Upper lobe of left lung (tissue), 6 donors: ENCODE results near the gene ITK. TPM values are rescaled to one million over a fixed set of nuclear protein-coding genes. Genes with fewer than 3 reads are reported as not detected.

ENCODE experiments used
- ATAC-seq, 2 donors: fragments of 200-7000 bp; cut with Tn5 transposase; one replicate each; pipeline ENCODE4 v1.9.1; 2022; ENCODE audit warnings: mild to moderate bottlenecking in 2 of 2, moderate library complexity in 2 of 2; ENCODE audit not compliant: low FRiP score in 2 of 2
- DNase-seq, 2 donors: peaks; one replicate each; pipeline ENCODE4 v3.0.0-alpha.2; 2019 to 2020
- H3K27ac ChIP-seq, 4 donors: fragments of 200-600 bp; sonication (generic); one replicate each; pipeline ENCODE4 v1.5.1; 2016 to 2019
- H3K27me3 ChIP-seq, 4 donors: fragments of 200-600 bp; sonication (generic); one replicate each; pipeline ENCODE4 v1.5.1; 2017 to 2019
- H3K36me3 ChIP-seq, 4 donors: fragments of 200-600 bp; sonication (generic); one replicate each; pipeline ENCODE4 v1.5.1; 2016 to 2019
- H3K4me1 ChIP-seq, 4 donors: fragments of 200-600 bp; sonication (generic); one replicate each; pipeline ENCODE4 v1.5.1; 2018 to 2019
- H3K4me3 ChIP-seq, 4 donors: fragments of 200-600 bp; sonication (generic); one replicate each; pipeline ENCODE4 v1.5.1; 2017 to 2019; ENCODE audit warnings: mild to moderate bottlenecking in 2 of 4, moderate library complexity in 1 of 4
- H3K9me3 ChIP-seq, 4 donors: fragments of 200-600 bp; sonication (generic); one replicate each; pipeline ENCODE4 v1.5.1; 2018 to 2019
- CTCF ChIP-seq, 6 experiments: fragments of 450-650 bp in 4 of 6; fragments of 200-600 bp in 2 of 6; sonication (generic) in 2 of 6; IDR thresholded peaks; one replicate each; pipeline ENCODE4 v1.5.1; 2016 to 2019; ENCODE audit warnings: antibody characterized with exemption in 6 of 6
- EP300 ChIP-seq, 4 donors: sonication (generic); formaldehyde crosslinking; IDR thresholded peaks; one replicate each; pipeline ENCODE4 v1.5.1; 2017; ENCODE audit warnings: antibody characterized with exemption in 4 of 4, control low read depth in 2 of 4
- POLR2A ChIP-seq, 4 donors: fragments of 450-650 bp; IDR thresholded peaks; one replicate each; pipeline ENCODE4 v1.5.1; 2016 to 2017; ENCODE audit warnings: antibody characterized with exemption in 4 of 4, mild to moderate bottlenecking in 2 of 4
- POLR2AphosphoS5 ChIP-seq, 2 donors: sonication (generic); formaldehyde crosslinking; IDR thresholded peaks; one replicate each; pipeline ENCODE4 v1.5.1; 2017; ENCODE audit warnings: antibody characterized with exemption in 2 of 2
- WGBS, 2 donors: methylation state at CpG; one replicate each; pipeline ENCODE4 v1.1.5; 2017 to 2018; 5-methylcytosine and 5-hydroxymethylcytosine counted together
- total RNA-seq, 6 donors: library from RNA; depleted of rRNA in 4 of 6; stranded (reverse); fragments of >200 nt in 4 of 6; gene quantifications; one replicate each; pipeline versions ENCODE4 v1.1.0 to v1.2.1, GENCODE V29; 2016 to 2021
- donor health status: DM: no; HTN: no; CAD: no; lungs with moderate emphysema.
- donor health status: DM: no; HTN: yes; CAD: no; lungs with severe emphysema.

ITK gene
- total RNA-seq, 6 donors from 2014 or later, result 5.0 to 15.2 (median 7.0) TPM

- 89% methylated on average over 7 of the region's 7 CpGs for WGBS, 2 donors
- no peak overlapping the region for H3K27ac ChIP-seq
- H3K36me3 ChIP-seq, result no peaks in the 10 kb centered on the region
- H3K27me3 ChIP-seq, result no peaks in the 10 kb centered on the region
- ATAC-seq, result no peak
- no peaks in the 10 kb centered on the region for H3K4me1 ChIP-seq
- TF ChIP-seq CTCF (IDR thresholded peaks at IDR 0.05) (no peak), POLR2A (IDR thresholded peaks at IDR 0.05) (no peak), EP300 (IDR thresholded peaks at IDR 0.05) (no peak), POLR2AphosphoS5 (IDR thresholded peaks at IDR 0.05) (no peak)
- H3K4me3 ChIP-seq, result no peak overlapping the region
- no peak for DNase-seq
- H3K9me3 ChIP-seq, result no peaks in the 10 kb centered on the region
Measured at GRCh38 chr5:157213527-157214243, 33.0 kb downstream of the ITK start.

GRCh38 chr5:157214415-157214814, 33.8 kb downstream of the ITK start:
- no peaks in the 10 kb centered on the region for H3K36me3 ChIP-seq
- no peak for TF ChIP-seq EP300 (IDR thresholded peaks at IDR 0.05)
- no peak for TF ChIP-seq POLR2AphosphoS5 (IDR thresholded peaks at IDR 0.05)
- no peak for TF ChIP-seq CTCF (IDR thresholded peaks at IDR 0.05)
- no peak for TF ChIP-seq POLR2A (IDR thresholded peaks at IDR 0.05)

GRCh38 chr5:157214861-157215513, 34.3 kb downstream of the ITK start:
- Histone ChIP-seq H3K27ac (no peak overlapping the region), H3K36me3 (no peaks in the 10 kb centered on the region), H3K4me1 (no peaks in the 10 kb centered on the region), H3K4me3 (no peak overlapping the region), H3K9me3 (no peaks in the 10 kb centered on the region), H3K27me3 (no peaks in the 10 kb centered on the region)
- 86 to 87% methylated on average over 10 of the region's 10 CpGs for WGBS, 2 donors
- no peak for DNase-seq
- no peak for ATAC-seq
- TF ChIP-seq EP300 (IDR thresholded peaks at IDR 0.05) (no peak), CTCF (IDR thresholded peaks at IDR 0.05) (no peak), POLR2AphosphoS5 (IDR thresholded peaks at IDR 0.05) (no peak), POLR2A (IDR thresholded peaks at IDR 0.05) (no peak)

More at GRCh38 chr5:157214415-157214814, 33.8 kb downstream of the ITK start:
- Histone ChIP-seq H3K27ac (no peak overlapping the region), H3K4me3 (no peak overlapping the region), H3K27me3 (no peaks in the 10 kb centered on the region), H3K4me1 (no peaks in the 10 kb centered on the region), H3K9me3 (no peaks in the 10 kb centered on the region)
- DNase-seq (no peak), ATAC-seq (no peak)

- Histone ChIP-seq H3K9me3 (no peaks in the 10 kb centered on the region), H3K36me3 (no peaks in the 10 kb centered on the region), H3K27ac (no peak overlapping the region), H3K27me3 (no peaks in the 10 kb centered on the region), H3K4me1 (no peaks in the 10 kb centered on the region), H3K4me3 (no peak overlapping the region)
- no peak for ATAC-seq
- WGBS, 2 donors, result 71 to 73% methylated on average over 5 of the region's 5 CpGs
- TF ChIP-seq POLR2AphosphoS5 (IDR thresholded peaks at IDR 0.05) (no peak), POLR2A (IDR thresholded peaks at IDR 0.05) (no peak), CTCF (IDR thresholded peaks at IDR 0.05) (no peak), EP300 (IDR thresholded peaks at IDR 0.05) (no peak)
- peak in 1 of 2 donors; percentile 22 for DNase-seq
Measured at GRCh38 chr5:157215514-157216167, 35.0 kb downstream of the ITK start.
